Measurements from ENCODE around the gene GALNT17. TPM values are rescaled to one million over a fixed set of nuclear protein-coding genes. Genes with fewer than 3 reads are reported as not detected.

Gene GALNT17
- total and polyA plus RNA-seq, 5 donors: 0.71 to 9.0 (median 5.2) TPM

- intact Hi-C loops (cut with DNase I): no loop called here
- Histone ChIP-seq H3K4me1 (ENCODE audit: control insufficient read depth, insufficient read depth, low read length) (no peaks in the 10 kb centered on the region), H3K27me3 (ENCODE audit: control insufficient read depth, insufficient read depth) (no peaks in the 10 kb centered on the region), H3K4me3 (ENCODE audit: low read length) (no peak overlapping the region), H3K27ac (ENCODE audit: low read length) (no peak overlapping the region), H3K9me3 (ENCODE audit: control insufficient read depth, low read length) (no peaks in the 10 kb centered on the region)
- 64% methylated on average over 16 of the region's 16 CpGs for WGBS
- DNase-seq (no peak), ATAC-seq (no peak)
These were observed 271.4 kb downstream of the GALNT17 start for GRCh38 chr7:71403202-71403946.

- intact Hi-C loops (cut with DNase I): no loop called here
- no peak for ATAC-seq
- Histone ChIP-seq H3K27ac (ENCODE audit: low read length) (no peak overlapping the region), H3K4me3 (ENCODE audit: low read length) (no peak overlapping the region), H3K4me1 (ENCODE audit: control insufficient read depth, insufficient read depth, low read length) (no peaks in the 10 kb centered on the region), H3K27me3 (ENCODE audit: control insufficient read depth, insufficient read depth) (no peaks in the 10 kb centered on the region), H3K9me3 (ENCODE audit: control insufficient read depth, low read length) (no peaks in the 10 kb centered on the region)
- DNase-seq: no peak
- 85% methylated on average over 2 of the region's 2 CpGs for WGBS
These were observed 272.9 kb downstream of the GALNT17 start for GRCh38 chr7:71404726-71405345.

- no peaks in the 10 kb centered on the region for H3K27me3 ChIP-seq (ENCODE audit: control insufficient read depth, insufficient read depth)
- peak; percentile 49 to 81 (median 74) for DNase-seq
- H3K27ac ChIP-seq (ENCODE audit: low read length): no peak overlapping the region
- 40% methylated on average over 6 of the region's 6 CpGs for WGBS
- no peaks in the 10 kb centered on the region for H3K4me1 ChIP-seq (ENCODE audit: control insufficient read depth, insufficient read depth, low read length)
- peak; percentile 94 to 95 for ATAC-seq
- no peaks in the 10 kb centered on the region for H3K9me3 ChIP-seq (ENCODE audit: control insufficient read depth, low read length)
- intact Hi-C loops (cut with DNase I): no loop called here
- H3K4me3 ChIP-seq (ENCODE audit: low read length): no peak overlapping the region
These were observed 276.3 kb downstream of the GALNT17 start for GRCh38 chr7:71408271-71408670.

GRCh38 chr7:71409550-71410157 is 277.7 kb downstream of the GALNT17 start:
- Histone ChIP-seq H3K9me3 (ENCODE audit: control insufficient read depth, low read length) (no peaks in the 10 kb centered on the region), H3K27ac (ENCODE audit: low read length) (no peak overlapping the region), H3K27me3 (ENCODE audit: control insufficient read depth, insufficient read depth) (no peaks in the 10 kb centered on the region), H3K4me1 (ENCODE audit: control insufficient read depth, insufficient read depth, low read length) (no peaks in the 10 kb centered on the region), H3K4me3 (ENCODE audit: low read length) (no peak overlapping the region)
- ATAC-seq (no peak), DNase-seq (no peak)
- 71% methylated on average over 3 of the region's 3 CpGs for WGBS
- intact Hi-C loops (cut with DNase I): no loop called here

GRCh38 chr7:71411475-71411874 is 279.5 kb downstream of the GALNT17 start:
- ATAC-seq: no peak

GRCh38 chr7:71414490-71414889 is 282.5 kb downstream of the GALNT17 start:
- Histone ChIP-seq H3K9me3 (ENCODE audit: control insufficient read depth, low read length) (no peaks in the 10 kb centered on the region), H3K27me3 (ENCODE audit: control insufficient read depth, insufficient read depth) (no peaks in the 10 kb centered on the region), H3K4me3 (ENCODE audit: low read length) (no peak overlapping the region), H3K4me1 (ENCODE audit: control insufficient read depth, insufficient read depth, low read length) (no peaks in the 10 kb centered on the region), H3K27ac (ENCODE audit: low read length) (no peak overlapping the region)
- ATAC-seq: no peak
- DNase-seq: peak; percentile 17 to 71 (median 48)
- 54% methylated on average over 6 of the region's 6 CpGs for WGBS
- intact Hi-C loops (cut with DNase I): no loop called here

More at GRCh38 chr7:71411475-71411874, 279.5 kb downstream of the GALNT17 start:
- no peaks in the 10 kb centered on the region for H3K4me1 ChIP-seq (ENCODE audit: control insufficient read depth, insufficient read depth, low read length)
- no peak for DNase-seq
- no peak overlapping the region for H3K27ac ChIP-seq (ENCODE audit: low read length)
- WGBS: 85% methylated on average over 3 of the region's 3 CpGs
- H3K9me3 ChIP-seq (ENCODE audit: control insufficient read depth, low read length): no peaks in the 10 kb centered on the region
- intact Hi-C loops (cut with DNase I): no loop called here
- no peaks in the 10 kb centered on the region for H3K27me3 ChIP-seq (ENCODE audit: control insufficient read depth, insufficient read depth)
- no peak overlapping the region for H3K4me3 ChIP-seq (ENCODE audit: low read length)

GRCh38 chr7:71419546-71420337 is 287.8 kb downstream of the GALNT17 start:
- WGBS: 85% methylated on average over 12 of the region's 12 CpGs
- no peak for DNase-seq
- ATAC-seq: no peak
- no peaks in the 10 kb centered on the region for H3K4me1 ChIP-seq (ENCODE audit: control insufficient read depth, insufficient read depth, low read length)
- no peaks in the 10 kb centered on the region for H3K27me3 ChIP-seq (ENCODE audit: control insufficient read depth, insufficient read depth)
- H3K27ac ChIP-seq (ENCODE audit: low read length): no peak overlapping the region
- intact Hi-C loops (cut with DNase I): no loop called here
- no peak overlapping the region for H3K4me3 ChIP-seq (ENCODE audit: low read length)
- no peaks in the 10 kb centered on the region for H3K9me3 ChIP-seq (ENCODE audit: control insufficient read depth, low read length)

- WGBS: 76% methylated on average over 2 of the region's 2 CpGs
- intact Hi-C loops (cut with DNase I): no loop called here
These were observed 290.2 kb downstream of the GALNT17 start for GRCh38 chr7:71422104-71422503.

GRCh38 chr7:71424166-71425035 is 292.5 kb downstream of the GALNT17 start:
- 37% methylated on average over 9 of the region's 9 CpGs for WGBS
- H3K27ac ChIP-seq (ENCODE audit: low read length): no peak overlapping the region
- intact Hi-C loops (cut with DNase I): no loop called here

More at GRCh38 chr7:71422104-71422503, 290.2 kb downstream of the GALNT17 start:
- Histone ChIP-seq H3K4me1 (ENCODE audit: control insufficient read depth, insufficient read depth, low read length) (no peaks in the 10 kb centered on the region), H3K27me3 (ENCODE audit: control insufficient read depth, insufficient read depth) (no peaks in the 10 kb centered on the region), H3K9me3 (ENCODE audit: control insufficient read depth, low read length) (no peaks in the 10 kb centered on the region), H3K4me3 (ENCODE audit: low read length) (no peak overlapping the region), H3K27ac (ENCODE audit: low read length) (no peak overlapping the region)
- no peak for ATAC-seq
- no peak for DNase-seq

GRCh38 chr7:71429083-71429482 is 297.1 kb downstream of the GALNT17 start:
- H3K27ac ChIP-seq (ENCODE audit: low read length): no peak overlapping the region
- H3K4me1 ChIP-seq (ENCODE audit: control insufficient read depth, insufficient read depth, low read length): no peaks in the 10 kb centered on the region
- intact Hi-C loops (cut with DNase I): no loop called here
- WGBS: 53% methylated on average over 2 of the region's 2 CpGs
- no peak for ATAC-seq
- H3K4me3 ChIP-seq (ENCODE audit: low read length): no peak overlapping the region
- no peak for DNase-seq
- H3K9me3 ChIP-seq (ENCODE audit: control insufficient read depth, low read length): no peaks in the 10 kb centered on the region
- H3K27me3 ChIP-seq (ENCODE audit: control insufficient read depth, insufficient read depth): no peaks in the 10 kb centered on the region

More at GRCh38 chr7:71424166-71425035, 292.5 kb downstream of the GALNT17 start:
- Histone ChIP-seq H3K4me3 (ENCODE audit: low read length) (no peak overlapping the region), H3K4me1 (ENCODE audit: control insufficient read depth, insufficient read depth, low read length) (no peaks in the 10 kb centered on the region), H3K27me3 (ENCODE audit: control insufficient read depth, insufficient read depth) (no peaks in the 10 kb centered on the region), H3K9me3 (ENCODE audit: control insufficient read depth, low read length) (no peaks in the 10 kb centered on the region)
- ATAC-seq (peak; percentile 75 to 86), DNase-seq (peak; percentile 40 to 75 (median 62))
